ENCODE measurements around the gene SLC12A9. TPM values are rescaled to one million over a fixed set of nuclear protein-coding genes. Genes with fewer than 3 reads are reported as not detected.

SLC12A9 gene
- total and polyA plus RNA-seq, 12 donors = 4.8 to 15.7 (median 7.3) TPM

DNA sequence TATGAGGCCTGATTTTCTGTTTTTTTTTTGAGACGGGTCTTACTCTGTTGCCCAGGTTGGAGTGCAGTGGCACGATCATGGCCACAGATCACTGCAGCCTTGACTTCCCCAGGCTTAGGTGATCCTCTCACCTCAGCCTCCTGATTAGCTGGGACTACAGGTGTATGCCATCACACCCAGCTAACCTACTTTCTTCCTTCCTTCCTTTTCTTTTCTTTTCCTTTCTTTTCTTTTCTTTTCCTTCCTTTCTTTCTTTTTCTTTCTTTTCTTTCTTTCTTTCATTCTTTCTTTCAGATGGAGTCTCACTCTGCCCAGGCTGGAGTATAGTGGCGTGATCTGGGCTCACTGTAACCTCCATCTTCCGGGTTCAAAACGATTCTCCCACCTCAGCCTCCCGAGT, 26.2 kb downstream of the SLC12A9 start:
- TF ChIP-seq, protein P1, sequence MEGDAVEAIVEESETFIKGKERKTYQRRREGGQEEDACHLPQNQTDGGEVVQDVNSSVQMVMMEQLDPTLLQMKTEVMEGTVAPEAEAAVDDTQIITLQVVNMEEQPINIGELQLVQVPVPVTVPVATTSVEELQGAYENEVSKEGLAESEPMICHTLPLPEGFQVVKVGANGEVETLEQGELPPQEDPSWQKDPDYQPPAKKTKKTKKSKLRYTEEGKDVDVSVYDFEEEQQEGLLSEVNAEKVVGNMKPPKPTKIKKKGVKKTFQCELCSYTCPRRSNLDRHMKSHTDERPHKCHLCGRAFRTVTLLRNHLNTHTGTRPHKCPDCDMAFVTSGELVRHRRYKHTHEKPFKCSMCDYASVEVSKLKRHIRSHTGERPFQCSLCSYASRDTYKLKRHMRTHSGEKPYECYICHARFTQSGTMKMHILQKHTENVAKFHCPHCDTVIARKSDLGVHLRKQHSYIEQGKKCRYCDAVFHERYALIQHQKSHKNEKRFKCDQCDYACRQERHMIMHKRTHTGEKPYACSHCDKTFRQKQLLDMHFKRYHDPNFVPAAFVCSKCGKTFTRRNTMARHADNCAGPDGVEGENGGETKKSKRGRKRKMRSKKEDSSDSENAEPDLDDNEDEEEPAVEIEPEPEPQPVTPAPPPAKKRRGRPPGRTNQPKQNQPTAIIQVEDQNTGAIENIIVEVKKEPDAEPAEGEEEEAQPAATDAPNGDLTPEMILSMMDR (IDR thresholded peaks at IDR 0.05) = no peak
- WGBS, 2 donors = 78 to 80% methylated on average over 6 of the region's 6 CpGs
- Histone ChIP-seq H3K4me1 (peaks cover 2 to 59% (median 45%) of the 10 kb centered on the region in 9 donors), H3K9me3 (no peaks in the 10 kb centered on the region), H3K27ac (no peak overlapping the region), H3K36me3 (peaks cover 0 to 75% (median 26%) of the 10 kb centered on the region in 9 donors), H3K27me3 (no peaks in the 10 kb centered on the region), H3K4me3 (no peak overlapping the region)
- ATAC-seq (no peak), DNase-seq (no peak)
- intact Hi-C loops (cut with DNase I) = loop anchor here in 2 of 10 donors (10.0 kb wide), 2 partner anchors 264 to 1406 kb away; partner anchors contain the start of genes MOSPD3 (in 1 of the 2) and SH2B2 (in 1 of the 2)

- TF ChIP-seq, protein P1 (IDR thresholded peaks at IDR 0.05) = no peak
- H3K9me3 ChIP-seq = no peaks in the 10 kb centered on the region
- WGBS, 2 donors = 60 to 75% methylated on average over 11 of the region's 11 CpGs
- no peaks in the 10 kb centered on the region for H3K27me3 ChIP-seq
- H3K4me1 ChIP-seq = peaks cover 2 to 51% (median 37%) of the 10 kb centered on the region in 9 donors
- no peak overlapping the region for H3K4me3 ChIP-seq
- H3K36me3 ChIP-seq = peaks cover 0 to 82% (median 37%) of the 10 kb centered on the region in 9 donors
- H3K27ac ChIP-seq = peak overlapping the region in 5 of 10 donors; percentile 2 to 55 (median 5)
- peak in 5 of 8 donors; percentile 13 to 67 (median 42) for ATAC-seq
- no peak for DNase-seq
- intact Hi-C loops (cut with DNase I) = loop anchor here in 2 of 10 donors (10.0 kb wide), 2 partner anchors 265 to 1405 kb away; partner anchors contain the start of genes MOSPD3 (in 1 of the 2) and SH2B2 (in 1 of the 2)
Observed at GRCh38 chr7:100879685-100880261, 27.3 kb downstream of the SLC12A9 start.

GRCh38 chr7:100880645-100881044, 28.1 kb downstream of the SLC12A9 start:
- intact Hi-C loops (cut with DNase I) = no loop called here
- Histone ChIP-seq H3K27ac (peak overlapping the region in 2 of 10 donors; percentile 2 to 3), H3K4me3 (no peak overlapping the region), H3K9me3 (no peaks in the 10 kb centered on the region), H3K27me3 (no peaks in the 10 kb centered on the region), H3K36me3 (peaks cover 3 to 90% (median 46%) of the 10 kb centered on the region in 9 donors), H3K4me1 (peaks cover 2 to 49% (median 35%) of the 10 kb centered on the region in 9 donors)
- ATAC-seq (no peak), DNase-seq (no peak)
- WGBS, 2 donors = 86 to 89% methylated on average over 7 of the region's 7 CpGs
- TF ChIP-seq, protein P1 (IDR thresholded peaks at IDR 0.05) = no peak

DNA sequence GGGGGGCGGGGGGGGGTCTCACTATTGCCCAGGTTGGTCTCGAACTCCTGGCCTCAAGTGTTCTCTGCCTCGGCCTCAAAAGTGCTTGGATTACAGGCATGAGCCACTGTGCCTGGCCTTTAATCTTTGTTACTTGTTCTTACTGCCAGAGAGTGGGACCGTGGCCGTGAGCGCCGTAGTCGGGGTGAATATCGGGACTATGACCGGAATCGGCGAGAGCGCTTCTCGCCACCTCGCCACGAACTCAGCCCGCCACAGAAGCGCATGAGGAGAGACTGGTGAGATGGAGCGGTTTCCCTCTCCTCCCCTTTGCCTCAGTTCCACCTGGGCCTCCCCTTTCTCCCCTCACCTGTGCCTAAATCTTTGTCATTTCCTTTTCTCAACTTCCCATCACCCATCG, 28.6 kb downstream of the SLC12A9 start:
- Histone ChIP-seq H3K4me1 (peaks cover 2 to 44% (median 30%) of the 10 kb centered on the region in 9 donors), H3K27me3 (no peaks in the 10 kb centered on the region), H3K36me3 (peaks cover 6 to 95% (median 51%) of the 10 kb centered on the region in 9 donors), H3K9me3 (no peaks in the 10 kb centered on the region), H3K4me3 (no peak overlapping the region), H3K27ac (no peak overlapping the region)
- intact Hi-C loops (cut with DNase I) = no loop called here
- no peak for ATAC-seq
- no peak for DNase-seq
- TF ChIP-seq, protein P1 (IDR thresholded peaks at IDR 0.05) = no peak
- WGBS, 2 donors = 95 to 98% methylated on average over 17 to 20 of the region's 20 CpGs

Measured in heart right ventricle (tissue), 16 donors.